ENCODE results near the gene ZNF624. TPM values are rescaled to one million over a fixed set of nuclear protein-coding genes. Genes with fewer than 3 reads are reported as not detected.

Gene ZNF624
- total RNA-seq, 1 donor from 2014 or later, result 11.2 TPM

DNA sequence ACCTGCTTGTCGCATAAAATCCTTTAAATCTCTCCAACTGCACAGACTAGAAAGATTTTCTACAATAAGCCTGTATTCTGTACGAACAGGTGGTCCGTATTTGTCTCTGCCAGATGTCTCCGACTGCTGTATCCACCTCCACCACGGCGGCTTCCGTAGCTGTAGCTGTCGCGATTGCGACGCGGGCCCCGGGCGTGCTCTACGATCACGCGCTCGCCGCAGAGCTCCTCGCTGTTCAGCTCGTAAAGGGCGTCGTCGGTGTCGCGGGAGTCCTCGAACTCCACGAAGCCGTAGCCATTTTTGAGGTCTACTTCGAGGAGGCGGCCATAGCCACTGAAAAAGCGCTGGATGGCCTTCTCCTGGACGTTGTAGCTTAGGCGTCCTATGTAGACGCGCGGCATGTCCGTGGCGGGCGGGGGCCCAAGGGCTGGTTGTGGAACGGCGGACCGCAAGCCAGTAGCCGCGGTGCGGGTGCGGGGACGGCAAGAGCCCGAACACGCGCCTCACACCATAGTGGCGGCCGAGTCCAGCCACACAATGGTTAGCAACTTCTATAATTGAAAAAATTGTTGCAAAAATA lies 36.1 kb downstream of the ZNF624 start:
- Mint-ChIP-seq H3K4me1 (ENCODE audit: low read depth, unreplicated experiment) (no peaks in the 10 kb centered on the region), H3K27me3 (ENCODE audit: unreplicated experiment) (peaks cover 2% of the 10 kb centered on the region), H3K36me3 (ENCODE audit: unreplicated experiment) (peaks cover 54% of the 10 kb centered on the region), H3K9me3 (ENCODE audit: unreplicated experiment) (peaks cover 20% of the 10 kb centered on the region), H3K4me3 (ENCODE audit: unreplicated experiment) (no peak overlapping the region), H3K27ac (ENCODE audit: unreplicated experiment) (no peak overlapping the region)
- DNase-seq, result no peak
- TF ChIP-seq, protein P1, sequence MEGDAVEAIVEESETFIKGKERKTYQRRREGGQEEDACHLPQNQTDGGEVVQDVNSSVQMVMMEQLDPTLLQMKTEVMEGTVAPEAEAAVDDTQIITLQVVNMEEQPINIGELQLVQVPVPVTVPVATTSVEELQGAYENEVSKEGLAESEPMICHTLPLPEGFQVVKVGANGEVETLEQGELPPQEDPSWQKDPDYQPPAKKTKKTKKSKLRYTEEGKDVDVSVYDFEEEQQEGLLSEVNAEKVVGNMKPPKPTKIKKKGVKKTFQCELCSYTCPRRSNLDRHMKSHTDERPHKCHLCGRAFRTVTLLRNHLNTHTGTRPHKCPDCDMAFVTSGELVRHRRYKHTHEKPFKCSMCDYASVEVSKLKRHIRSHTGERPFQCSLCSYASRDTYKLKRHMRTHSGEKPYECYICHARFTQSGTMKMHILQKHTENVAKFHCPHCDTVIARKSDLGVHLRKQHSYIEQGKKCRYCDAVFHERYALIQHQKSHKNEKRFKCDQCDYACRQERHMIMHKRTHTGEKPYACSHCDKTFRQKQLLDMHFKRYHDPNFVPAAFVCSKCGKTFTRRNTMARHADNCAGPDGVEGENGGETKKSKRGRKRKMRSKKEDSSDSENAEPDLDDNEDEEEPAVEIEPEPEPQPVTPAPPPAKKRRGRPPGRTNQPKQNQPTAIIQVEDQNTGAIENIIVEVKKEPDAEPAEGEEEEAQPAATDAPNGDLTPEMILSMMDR (IDR thresholded peaks at IDR 0.05; ENCODE audit: partially characterized antibody, unreplicated experiment), result no peak

DNA sequence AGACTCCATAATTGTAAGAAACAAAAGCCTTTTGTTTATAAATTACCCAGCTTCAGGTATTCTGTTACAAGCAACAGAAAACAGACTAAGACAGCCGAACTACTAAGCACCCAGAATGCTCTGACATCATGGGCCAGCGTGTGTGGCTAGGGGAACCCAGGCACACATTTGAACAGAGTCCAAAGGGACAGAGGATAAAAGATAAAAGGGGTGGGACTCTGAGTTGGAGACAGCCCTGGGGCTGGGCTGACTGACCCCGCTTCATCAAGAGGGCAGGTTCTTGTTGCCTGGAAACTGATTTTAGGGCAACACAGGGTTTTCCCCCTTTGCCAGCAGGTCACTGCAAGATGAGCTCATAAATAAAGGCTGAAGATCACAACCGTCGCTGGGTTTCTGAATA lies 54.1 kb downstream of the ZNF624 start:
- H3K4me1 Mint-ChIP-seq (ENCODE audit: low read depth, unreplicated experiment), result peaks cover 3% of the 10 kb centered on the region

DNA sequence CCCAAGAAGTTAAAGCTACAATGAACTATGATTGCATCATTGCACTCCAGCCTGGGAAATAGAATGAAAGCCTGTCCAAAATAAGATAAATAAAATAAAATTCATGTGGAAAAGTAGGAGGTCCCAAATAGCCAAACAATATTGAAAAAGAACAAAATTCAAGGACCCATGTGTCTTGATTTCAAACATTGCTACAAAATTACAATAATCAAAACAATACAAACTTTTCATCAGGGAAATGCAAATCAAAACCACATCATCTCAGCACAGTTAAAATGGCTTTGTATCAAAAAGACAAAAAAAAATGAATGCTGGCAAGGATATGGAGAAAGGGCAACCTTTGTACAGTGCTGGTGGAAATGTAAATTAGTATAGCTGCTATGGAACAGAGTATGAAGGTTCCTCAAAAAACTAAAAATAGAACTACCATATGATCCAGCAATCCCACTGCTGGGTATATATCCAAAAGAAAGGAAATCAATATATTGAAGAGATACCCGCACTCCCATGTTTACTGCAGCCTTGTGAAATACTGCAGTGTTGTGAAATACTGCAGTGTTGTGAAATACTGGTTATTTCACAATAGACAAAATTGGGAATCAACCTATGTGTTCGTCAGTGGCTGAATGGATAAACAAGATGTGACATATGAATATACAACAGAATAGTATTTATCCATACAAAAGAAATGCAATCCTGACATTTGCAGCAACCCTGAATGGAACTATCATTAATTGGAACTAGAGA lies 60.1 kb downstream of the ZNF624 start:
- no peaks in the 10 kb centered on the region for H3K27me3 Mint-ChIP-seq (ENCODE audit: unreplicated experiment)
- no peak overlapping the region for H3K27ac Mint-ChIP-seq (ENCODE audit: unreplicated experiment)
- no peak overlapping the region for H3K4me3 Mint-ChIP-seq (ENCODE audit: unreplicated experiment)
- no peak for DNase-seq
- H3K36me3 Mint-ChIP-seq (ENCODE audit: unreplicated experiment), result peaks cover 4% of the 10 kb centered on the region
- peaks cover 4% of the 10 kb centered on the region for H3K9me3 Mint-ChIP-seq (ENCODE audit: unreplicated experiment)
- TF ChIP-seq, protein P1 (IDR thresholded peaks at IDR 0.05; ENCODE audit: partially characterized antibody, unreplicated experiment), result no peak
- H3K4me1 Mint-ChIP-seq (ENCODE audit: low read depth, unreplicated experiment), result peaks cover 3% of the 10 kb centered on the region

More for the DNA sequence above, 54.1 kb downstream of the ZNF624 start:
- TF ChIP-seq, protein P1 (IDR thresholded peaks at IDR 0.05; ENCODE audit: partially characterized antibody, unreplicated experiment), result no peak
- Mint-ChIP-seq H3K27me3 (ENCODE audit: unreplicated experiment) (no peaks in the 10 kb centered on the region), H3K4me3 (ENCODE audit: unreplicated experiment) (no peak overlapping the region), H3K36me3 (ENCODE audit: unreplicated experiment) (peaks cover 11% of the 10 kb centered on the region), H3K27ac (ENCODE audit: unreplicated experiment) (no peak overlapping the region), H3K9me3 (ENCODE audit: unreplicated experiment) (peaks cover 6% of the 10 kb centered on the region)
- no peak for DNase-seq

DNA sequence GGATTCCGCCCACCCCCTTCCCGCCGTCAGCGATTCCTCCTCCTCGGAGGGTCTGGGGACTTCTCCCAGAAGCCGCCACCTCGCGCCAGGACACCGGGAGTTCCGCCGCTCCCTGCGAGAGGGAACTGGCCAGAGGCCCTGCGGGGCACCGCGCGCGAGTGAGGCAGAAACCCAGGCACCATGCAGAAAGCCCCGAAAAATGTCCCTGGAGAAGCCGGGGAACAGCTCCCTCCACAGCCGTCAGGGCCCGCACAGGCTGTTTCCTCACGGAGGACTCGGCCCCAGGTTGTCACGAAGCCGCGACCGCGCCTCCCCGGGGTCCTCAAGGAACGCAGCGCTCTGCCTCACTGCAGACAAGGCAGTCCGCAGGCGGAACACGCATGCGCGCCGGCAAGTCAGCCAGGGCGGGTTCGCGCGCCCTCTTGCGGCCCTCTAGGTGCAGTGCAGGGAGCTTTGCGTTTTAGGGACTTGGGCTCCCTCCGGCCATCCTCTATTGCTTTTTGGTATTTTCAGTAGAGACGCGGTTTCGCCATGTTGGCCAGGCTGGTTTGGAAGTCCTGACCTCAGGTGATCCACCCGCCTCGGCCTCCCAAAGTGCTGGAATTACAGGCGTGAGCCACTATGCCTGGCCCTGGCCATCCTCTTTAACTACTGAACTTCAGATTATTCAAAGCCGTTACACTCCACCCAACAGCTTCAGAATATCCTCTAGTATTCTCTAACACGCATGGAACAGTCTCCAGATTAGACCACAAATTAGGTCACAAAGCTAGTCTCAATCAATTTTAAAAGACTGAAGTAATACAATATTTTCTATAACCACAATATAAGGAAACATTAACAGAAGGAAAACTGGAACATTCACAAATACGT lies 64.3 kb downstream of the ZNF624 start:
- H3K4me3 Mint-ChIP-seq (ENCODE audit: unreplicated experiment), result peak overlapping the region; percentile 75
- TF ChIP-seq, protein P1 (IDR thresholded peaks at IDR 0.05; ENCODE audit: partially characterized antibody, unreplicated experiment), result peak; percentile 97
- no peak overlapping the region for H3K27ac Mint-ChIP-seq (ENCODE audit: unreplicated experiment)

More for the DNA sequence above, 64.3 kb downstream of the ZNF624 start:
- Mint-ChIP-seq H3K36me3 (ENCODE audit: unreplicated experiment) (no peaks in the 10 kb centered on the region), H3K4me1 (ENCODE audit: low read depth, unreplicated experiment) (peaks cover 1% of the 10 kb centered on the region), H3K27me3 (ENCODE audit: unreplicated experiment) (peaks cover 5% of the 10 kb centered on the region), H3K9me3 (ENCODE audit: unreplicated experiment) (peaks cover 4% of the 10 kb centered on the region)
- DNase-seq, result peak; percentile 96
